HG03159 (cell line): ENCODE measurements around the gene TBX5.

Source experiments
- ATAC-seq: cut with Tn5 transposase; IDR thresholded peaks from one replicate; pipeline ENCODE4 v1.9.1; 2021; ENCODE audit warnings: mild to moderate bottlenecking, moderate library complexity; ENCODE audit not compliant: unreplicated experiment

Gene TBX5

GRCh38 chr12:114431902-114432301, 26.0 kb upstream of the TBX5 start:
- ATAC-seq, result no peak

GRCh38 chr12:114430306-114430705, 24.4 kb upstream of the TBX5 start:
- ATAC-seq, result no peak

GRCh38 chr12:114425031-114425626, 19.2 kb upstream of the TBX5 start:
- ATAC-seq, result no peak

GRCh38 chr12:114420944-114421335, 15.0 kb upstream of the TBX5 start:
- no peak for ATAC-seq

- no peak for ATAC-seq
Measured at GRCh38 chr12:114420182-114420943, 14.4 kb upstream of the TBX5 start.

- ATAC-seq, result no peak
Measured at GRCh38 chr12:114416028-114416427, 10.1 kb upstream of the TBX5 start.

GRCh38 chr12:114415525-114415868, 9.6 kb upstream of the TBX5 start:
- ATAC-seq, result no peak

- no peak for ATAC-seq
Measured at GRCh38 chr12:114414866-114415524, 9.1 kb upstream of the TBX5 start.

- no peak for ATAC-seq
Measured at GRCh38 chr12:114414031-114414865, 8.3 kb upstream of the TBX5 start.

- no peak for ATAC-seq
Measured at GRCh38 chr12:114412825-114413749, 7.1 kb upstream of the TBX5 start.

GRCh38 chr12:114412307-114412706, 6.4 kb upstream of the TBX5 start:
- ATAC-seq, result no peak

GRCh38 chr12:114411071-114411837, 5.3 kb upstream of the TBX5 start:
- ATAC-seq, result no peak

GRCh38 chr12:114409852-114410600, 4.1 kb upstream of the TBX5 start:
- ATAC-seq, result no peak

GRCh38 chr12:114408886-114409851, 3.2 kb upstream of the TBX5 start:
- no peak for ATAC-seq

- no peak for ATAC-seq
Measured at GRCh38 chr12:114408471-114408885, 2.5 kb upstream of the TBX5 start.

GRCh38 chr12:114407842-114408411, 2.0 kb upstream of the TBX5 start:
- no peak for ATAC-seq
